ENCODE measurements around the gene MVB12B. TPM values are rescaled to one million over a fixed set of nuclear protein-coding genes. Genes with fewer than 3 reads are reported as not detected.
A peak's percentile ranks its signal among the peaks of the same experiment; 100 is the strongest.

Gene MVB12B
- total RNA-seq, 6 experiments from 2014 or later, result 7.2 to 16.2 (median 9.1) TPM

DNA sequence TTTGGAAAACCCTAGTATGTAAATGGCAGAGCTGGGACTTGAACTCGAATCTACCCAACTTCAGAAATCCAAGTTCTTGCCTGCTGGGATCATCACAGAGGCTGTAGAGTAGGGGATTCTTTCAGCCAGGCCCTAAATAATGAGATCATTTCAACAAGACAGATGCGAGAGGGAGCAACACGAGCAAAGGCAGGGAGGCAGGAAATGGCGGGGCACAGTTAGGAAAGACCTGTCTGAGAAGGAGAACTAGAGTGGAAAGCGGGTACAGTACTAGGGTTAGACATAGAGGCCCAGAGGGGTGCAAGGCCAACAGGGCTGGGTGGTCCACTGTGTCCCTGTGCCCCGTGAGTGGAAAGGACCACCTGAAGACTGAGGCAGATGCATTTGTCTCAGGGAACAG is 46.1 kb downstream of the MVB12B start:
- Histone ChIP-seq H3K4me3 (no peak overlapping the region), H3K4me1 (peaks cover 0 to 6% (median 3%) of the 10 kb centered on the region in 4 donors), H3K9me3 (no peaks in the 10 kb centered on the region), H3K27me3 (no peaks in the 10 kb centered on the region), H3K36me3 (no peaks in the 10 kb centered on the region), H3K27ac (no peak overlapping the region)
- ATAC-seq, result peak in 1 of 4 donors; percentile 34
- WGBS (ENCODE audit: insufficient coverage, low coverage, low lambda C conversion rate, missing lambda C conversion rate), result 80% methylated on average over 6 of the region's 6 CpGs
- TF ChIP-seq CTCF (IDR thresholded peaks at IDR 0.05) (no peak), POLR2A (IDR thresholded peaks at IDR 0.05) (no peak)
- no peak for DNase-seq
- intact Hi-C loops (cut with DNase I), result no loop called here

- Histone ChIP-seq H3K4me3 (no peak overlapping the region), H3K4me1 (peaks cover 0 to 6% (median 3%) of the 10 kb centered on the region in 4 donors), H3K9me3 (no peaks in the 10 kb centered on the region), H3K36me3 (no peaks in the 10 kb centered on the region), H3K27me3 (no peaks in the 10 kb centered on the region), H3K27ac (no peak overlapping the region)
- TF ChIP-seq POLR2A (IDR thresholded peaks at IDR 0.05), result no peak
- no peak for TF ChIP-seq CTCF (IDR thresholded peaks at IDR 0.05)
- ATAC-seq, result no peak
- 69% methylated on average over 5 of the region's 5 CpGs for WGBS (ENCODE audit: insufficient coverage, low coverage, low lambda C conversion rate, missing lambda C conversion rate)
- intact Hi-C loops (cut with DNase I), result no loop called here
- DNase-seq, result no peak
Measured at GRCh38 chr9:126373241-126373640, 46.6 kb downstream of the MVB12B start.

DNA sequence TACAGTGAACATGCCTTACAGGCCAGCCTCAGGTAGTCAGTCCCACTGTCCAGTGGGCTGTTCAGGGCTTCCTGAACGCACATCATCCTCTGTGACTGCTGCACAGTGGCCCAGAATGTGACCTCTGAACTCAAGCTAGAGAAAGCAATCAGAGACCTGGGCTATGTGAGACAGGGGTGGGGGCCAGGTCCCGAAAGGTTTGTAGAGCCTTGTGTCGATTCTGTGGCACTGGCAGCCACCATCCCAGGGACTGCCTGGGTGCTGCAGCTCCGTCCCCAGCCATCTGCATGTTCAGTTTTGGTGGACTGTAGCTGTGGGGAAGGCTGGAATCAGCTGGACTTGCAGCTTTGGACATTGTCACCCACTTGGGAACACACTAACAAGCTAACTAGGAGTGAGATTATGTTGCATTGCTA is 47.7 kb downstream of the MVB12B start:
- peaks cover 0 to 6% (median 3%) of the 10 kb centered on the region in 4 donors for H3K4me1 ChIP-seq
- ATAC-seq, result no peak
- H3K27me3 ChIP-seq, result no peaks in the 10 kb centered on the region
- intact Hi-C loops (cut with DNase I), result no loop called here
- DNase-seq, result no peak
- no peaks in the 10 kb centered on the region for H3K36me3 ChIP-seq
- TF ChIP-seq CTCF (IDR thresholded peaks at IDR 0.05), result no peak
- TF ChIP-seq POLR2A (IDR thresholded peaks at IDR 0.05), result no peak
- H3K27ac ChIP-seq, result no peak overlapping the region
- no peak overlapping the region for H3K4me3 ChIP-seq
- no peaks in the 10 kb centered on the region for H3K9me3 ChIP-seq
- no CpG with 5 or more reads among the region's 4 CpGs for WGBS (ENCODE audit: insufficient coverage, low coverage, low lambda C conversion rate, missing lambda C conversion rate)

GRCh38 chr9:126375386-126375785 is 48.8 kb downstream of the MVB12B start:
- H3K9me3 ChIP-seq, result no peaks in the 10 kb centered on the region
- no peak overlapping the region for H3K4me3 ChIP-seq
- ATAC-seq (peak; percentile 57 to 75 (median 70)), DNase-seq (no peak)
- H3K27ac ChIP-seq, result no peak overlapping the region
- no peaks in the 10 kb centered on the region for H3K36me3 ChIP-seq
- WGBS (ENCODE audit: insufficient coverage, low coverage, low lambda C conversion rate, missing lambda C conversion rate), result 22% methylated on average over 7 of the region's 7 CpGs
- intact Hi-C loops (cut with DNase I), result no loop called here
- peaks cover 0 to 6% (median 3%) of the 10 kb centered on the region in 4 donors for H3K4me1 ChIP-seq
- H3K27me3 ChIP-seq, result no peaks in the 10 kb centered on the region
- TF ChIP-seq CTCF (IDR thresholded peaks at IDR 0.05) (no peak), POLR2A (IDR thresholded peaks at IDR 0.05) (no peak)
